Left kidney (tissue), 2 donors: Measurements from ENCODE around the gene DNAJA1. TPM values are rescaled to one million over a fixed set of nuclear protein-coding genes. Genes with fewer than 3 reads are reported as not detected.

Source experiments
- DNase-seq: peaks from one replicate; pipeline ENCODE4 v3.0.0-alpha.2; 2013
- polyA plus RNA-seq: library from polyadenylated mRNA; unstranded; fragments of 120-200 nt; gene quantifications from one replicate; pipeline ENCODE4 v1.2.1, GENCODE V29; 2013; ENCODE audit not compliant: insufficient read length

The DNAJA1 gene
- polyA plus RNA-seq, 1 donor = 238 TPM

DNA sequence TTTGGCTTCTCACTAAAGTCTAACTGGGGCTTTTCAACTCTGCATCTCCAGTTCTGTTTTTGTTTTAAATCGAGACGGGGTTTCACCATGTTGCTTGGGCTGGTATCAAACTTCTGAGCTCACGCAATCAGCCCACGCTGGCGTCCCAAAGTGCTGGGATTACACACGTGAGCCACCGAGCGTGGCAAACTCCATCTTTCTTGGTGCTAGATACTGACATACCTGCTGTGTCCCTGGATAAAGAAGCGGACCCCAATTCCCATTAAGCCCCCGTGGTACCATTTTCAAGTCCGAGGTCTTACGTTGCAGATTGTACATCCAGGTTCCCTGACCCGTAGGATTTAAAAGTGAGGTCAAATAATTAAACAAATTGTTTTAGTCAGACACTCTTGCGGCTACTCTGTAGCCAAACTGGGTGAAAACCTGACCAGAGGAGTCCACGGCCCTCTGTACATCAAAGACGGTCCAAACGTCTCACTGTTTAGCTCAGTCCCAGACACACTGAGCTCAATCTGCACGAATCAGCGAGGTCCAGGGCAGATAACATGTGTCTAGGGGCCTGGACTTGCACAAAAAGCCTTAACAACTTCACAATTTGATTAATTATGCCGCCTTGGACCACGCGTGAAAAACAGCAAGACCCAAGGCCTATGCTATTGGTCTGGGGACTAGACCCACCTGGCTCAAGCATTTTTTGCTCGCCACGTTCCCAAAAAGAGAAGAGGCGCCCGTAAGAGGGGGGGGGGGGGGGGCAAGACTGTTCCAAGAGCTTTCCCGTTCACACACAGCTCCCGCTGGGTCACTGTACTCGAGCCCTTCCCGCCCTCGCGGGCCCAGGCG is 727 bp upstream of the DNAJA1 start:
- DNase-seq = peak; percentile 18

DNA sequence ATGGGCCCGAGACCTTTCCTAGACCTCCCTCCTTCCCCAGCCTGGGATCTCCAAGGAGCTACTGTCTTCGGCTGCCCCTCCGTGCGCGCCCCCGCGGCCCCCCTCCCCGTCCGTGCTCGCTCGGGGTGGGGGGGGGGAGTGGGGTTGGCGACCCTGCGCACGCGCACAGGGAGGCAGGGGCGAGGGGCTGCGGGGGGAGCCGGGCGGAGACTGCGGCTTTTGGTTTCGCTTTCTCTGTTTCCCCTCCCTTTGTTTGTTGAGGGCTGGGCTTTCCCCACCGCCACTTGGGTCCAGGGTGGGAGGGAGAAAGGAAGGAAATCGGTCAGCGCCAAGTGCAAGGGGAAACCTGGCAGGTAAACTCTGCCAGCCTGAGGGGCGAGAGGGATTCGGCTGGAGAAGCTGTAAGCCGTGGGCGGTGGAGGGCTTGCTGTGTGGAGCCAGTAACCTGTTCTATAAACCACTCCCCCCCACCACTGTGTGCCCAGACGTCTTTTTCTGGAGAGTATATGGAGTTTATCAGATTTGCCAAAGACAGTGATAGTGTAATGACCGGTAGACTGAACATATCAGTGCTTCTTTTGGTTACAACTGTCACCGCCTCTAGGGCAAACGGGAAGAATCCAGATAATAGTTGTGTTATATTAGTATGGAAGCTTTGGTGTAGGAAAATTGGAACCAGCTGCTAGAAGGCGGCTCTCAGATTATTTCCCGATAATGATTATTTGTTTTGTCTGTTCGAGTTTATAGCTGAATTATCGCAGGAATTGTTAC is 684 bp downstream of the DNAJA1 start:
- DNase-seq = peak; percentile 79

- no peak for DNase-seq
Observed at GRCh38 chr9:33029231-33029786, 4.2 kb downstream of the DNAJA1 start.

GRCh38 chr9:33030285-33030684 is 5.2 kb downstream of the DNAJA1 start:
- no peak for DNase-seq

DNA sequence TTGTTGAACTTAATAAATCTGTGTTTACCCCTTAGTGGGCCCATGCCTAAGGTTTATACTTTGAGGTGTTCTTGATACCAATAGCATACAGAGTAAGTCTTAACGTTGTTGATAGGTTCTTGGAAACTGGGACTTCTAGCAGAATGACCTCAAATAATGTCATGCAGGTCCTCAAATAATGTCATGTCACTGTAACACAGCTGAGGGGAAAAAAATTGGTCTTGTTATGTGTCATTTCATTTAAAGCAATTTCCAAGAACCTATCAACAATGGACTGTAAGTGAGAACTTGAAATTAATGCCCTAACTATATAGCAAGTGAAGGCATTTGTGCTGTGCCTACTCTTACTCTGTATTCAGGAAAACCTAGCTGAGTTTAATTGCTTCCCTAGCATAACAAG is 7.2 kb downstream of the DNAJA1 start:
- no peak for DNase-seq

- no peak for DNase-seq
Observed at GRCh38 chr9:33032865-33033264, 7.8 kb downstream of the DNAJA1 start.

DNA sequence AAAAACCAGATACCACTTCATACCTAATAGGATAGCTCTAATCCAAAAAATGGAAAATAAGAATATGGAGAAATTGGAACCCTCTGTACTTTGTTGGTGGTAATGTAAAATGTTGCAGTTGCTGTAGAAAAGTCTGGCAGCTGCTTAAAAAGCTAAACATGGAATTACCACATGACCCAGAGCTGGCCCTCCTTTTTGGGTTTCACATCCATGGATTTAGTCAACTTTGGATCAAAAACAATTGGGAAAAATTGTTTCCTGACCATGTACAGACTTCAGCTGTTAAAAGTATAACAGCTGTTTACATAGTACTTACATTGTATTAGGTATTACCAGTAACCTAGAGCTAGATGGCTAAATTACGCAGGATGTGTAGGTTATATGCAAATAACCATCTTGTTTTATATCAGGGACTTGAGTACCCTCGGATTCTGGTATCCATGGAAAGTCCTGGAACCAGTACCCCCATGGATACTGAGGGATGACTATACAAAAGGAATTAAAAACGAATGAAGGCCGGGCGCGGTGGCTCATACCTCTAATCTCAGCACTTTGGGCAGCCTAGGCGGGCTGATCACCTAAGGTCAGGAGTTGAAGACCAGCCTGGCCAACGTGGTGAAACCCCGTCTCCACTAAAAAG is 15.8 kb downstream of the DNAJA1 start:
- no peak for DNase-seq

- no peak for DNase-seq
Observed at GRCh38 chr9:33041432-33042188, 16.5 kb downstream of the DNAJA1 start.

DNA sequence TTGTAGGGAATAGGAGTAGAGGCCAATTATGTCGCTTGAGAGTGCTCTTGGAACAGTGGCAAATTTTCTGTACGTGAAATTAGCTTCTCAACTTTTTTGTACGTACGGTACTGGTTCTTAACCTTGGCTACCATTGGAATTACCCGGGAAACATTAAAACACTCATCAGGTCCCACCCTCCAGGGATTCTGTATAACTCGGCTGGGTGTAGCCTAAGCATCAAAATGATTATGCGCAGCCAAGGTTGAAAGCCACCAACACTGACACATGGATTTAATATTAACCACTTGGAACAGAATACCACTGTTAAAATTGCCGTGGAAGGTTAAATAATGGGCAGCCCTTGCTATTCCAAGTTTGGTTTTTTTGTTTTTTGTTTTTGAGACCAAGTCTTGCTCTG is 17.4 kb downstream of the DNAJA1 start:
- DNase-seq = no peak

DNA sequence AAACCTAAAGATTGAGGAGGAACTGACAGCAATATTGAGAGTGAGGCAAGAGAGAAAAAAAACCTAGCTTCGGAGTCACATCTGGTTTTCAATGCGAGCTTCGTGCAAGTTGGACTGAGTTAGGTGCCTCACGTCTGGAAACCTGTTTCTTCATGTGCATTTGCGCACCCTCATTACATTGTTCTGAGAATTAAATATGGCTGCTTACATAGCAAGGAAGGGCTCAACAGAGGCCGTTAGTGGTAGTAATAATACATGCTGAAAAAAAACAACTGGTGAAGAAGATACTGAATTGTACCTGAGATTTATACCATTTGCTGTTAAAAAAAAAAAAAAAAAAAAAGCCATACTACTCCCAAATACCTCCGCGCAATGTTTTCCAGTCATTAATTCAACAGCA is 18.6 kb downstream of the DNAJA1 start:
- DNase-seq = no peak

- peak; percentile 74 for DNase-seq
Observed at GRCh38 chr9:33044162-33044673, 19.1 kb downstream of the DNAJA1 start.

- DNase-seq = peak; percentile 28
Observed at GRCh38 chr9:33044677-33045282, 19.7 kb downstream of the DNAJA1 start.

DNA sequence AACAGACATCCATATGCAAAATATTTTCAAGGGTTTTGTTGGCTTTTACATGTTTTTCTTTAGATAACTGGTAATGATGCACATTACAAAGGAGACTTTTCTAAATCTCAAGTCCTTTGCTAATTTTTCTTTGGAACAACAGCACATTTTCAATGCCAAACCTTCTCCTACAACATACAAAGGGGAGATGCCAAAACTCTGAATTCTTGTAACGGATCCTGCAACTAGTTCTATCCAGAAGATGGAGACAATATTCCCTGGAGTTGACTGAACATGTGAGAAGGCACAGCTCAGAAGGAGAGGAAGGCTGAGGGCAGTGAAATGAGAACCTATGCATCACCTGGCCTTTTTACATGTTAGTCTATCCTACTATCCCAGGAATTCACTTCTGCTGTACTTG is 21.0 kb downstream of the DNAJA1 start:
- DNase-seq = no peak

- no peak for DNase-seq
Observed at GRCh38 chr9:33048054-33048465, 23.0 kb downstream of the DNAJA1 start.

GRCh38 chr9:33049680-33050361 is 24.7 kb downstream of the DNAJA1 start:
- no peak for DNase-seq

GRCh38 chr9:33051144-33051543 is 26.1 kb downstream of the DNAJA1 start:
- DNase-seq = no peak

GRCh38 chr9:33065157-33066076 is 40.3 kb downstream of the DNAJA1 start:
- DNase-seq = no peak

- no peak for DNase-seq
Observed at GRCh38 chr9:33068991-33069390, 43.9 kb downstream of the DNAJA1 start.
